Activated T-cell treated with anti-CD3 and anti-CD28 coated beads for 48 hours (primary cell): ENCODE data around the gene ARHGAP26.

ENCODE experiments used
- DNase-seq: peaks from one replicate; pipeline ENCODE4 v3.0.0-alpha.2; 2020; ENCODE audit warnings: low read depth

ARHGAP26 gene

GRCh38 chr5:142785206-142785605, 15.0 kb downstream of the ARHGAP26 start:
- DNase-seq, result no peak

- no peak for DNase-seq
These were observed 19.0 kb downstream of the ARHGAP26 start for GRCh38 chr5:142789206-142789605.

- no peak for DNase-seq
These were observed 22.1 kb downstream of the ARHGAP26 start for GRCh38 chr5:142792012-142792864.

- DNase-seq, result no peak
These were observed 22.7 kb downstream of the ARHGAP26 start for GRCh38 chr5:142792865-142793232.

GRCh38 chr5:142794537-142794936, 24.4 kb downstream of the ARHGAP26 start:
- DNase-seq, result no peak

- DNase-seq, result no peak
These were observed 25.1 kb downstream of the ARHGAP26 start for GRCh38 chr5:142795251-142795650.

GRCh38 chr5:142796492-142797109, 26.4 kb downstream of the ARHGAP26 start:
- no peak for DNase-seq

- DNase-seq, result no peak
These were observed 27.2 kb downstream of the ARHGAP26 start for GRCh38 chr5:142797420-142797819.

GRCh38 chr5:142798099-142798770, 28.1 kb downstream of the ARHGAP26 start:
- DNase-seq, result no peak

- peak; percentile 39 for DNase-seq
These were observed 30.8 kb downstream of the ARHGAP26 start for GRCh38 chr5:142800776-142801494.

- no peak for DNase-seq
These were observed 31.3 kb downstream of the ARHGAP26 start for GRCh38 chr5:142801495-142801871.

- DNase-seq, result no peak
These were observed 33.4 kb downstream of the ARHGAP26 start for GRCh38 chr5:142803428-142804125.

GRCh38 chr5:142805339-142805738, 35.2 kb downstream of the ARHGAP26 start:
- no peak for DNase-seq

GRCh38 chr5:142806841-142807267, 36.7 kb downstream of the ARHGAP26 start:
- no peak for DNase-seq

GRCh38 chr5:142807372-142807911, 37.3 kb downstream of the ARHGAP26 start:
- no peak for DNase-seq

GRCh38 chr5:142808878-142809598, 38.9 kb downstream of the ARHGAP26 start:
- no peak for DNase-seq

- no peak for DNase-seq
These were observed 39.9 kb downstream of the ARHGAP26 start for GRCh38 chr5:142810081-142810480.

GRCh38 chr5:142810743-142811290, 40.6 kb downstream of the ARHGAP26 start:
- no peak for DNase-seq

GRCh38 chr5:142811866-142812557, 41.8 kb downstream of the ARHGAP26 start:
- no peak for DNase-seq

- no peak for DNase-seq
These were observed 43.0 kb downstream of the ARHGAP26 start for GRCh38 chr5:142813220-142813619.
